Measurements from ENCODE around the gene FAM89B. TPM values are rescaled to one million over a fixed set of nuclear protein-coding genes. Genes with fewer than 3 reads are reported as not detected.

The FAM89B gene
- total and polyA plus RNA-seq, 2 donors (not counting 1 experiment from before 2014, with no cell fraction given) = 17.5 to 18.2 TPM

- H3K9ac ChIP-seq (ENCODE audit: insufficient read depth, low read length) = no peak overlapping the region
- H3K4me1 ChIP-seq (ENCODE audit: control insufficient read depth, extremely low read depth, insufficient read depth, low read length) = peaks cover 21% of the 10 kb centered on the region
- TF ChIP-seq, protein P1, sequence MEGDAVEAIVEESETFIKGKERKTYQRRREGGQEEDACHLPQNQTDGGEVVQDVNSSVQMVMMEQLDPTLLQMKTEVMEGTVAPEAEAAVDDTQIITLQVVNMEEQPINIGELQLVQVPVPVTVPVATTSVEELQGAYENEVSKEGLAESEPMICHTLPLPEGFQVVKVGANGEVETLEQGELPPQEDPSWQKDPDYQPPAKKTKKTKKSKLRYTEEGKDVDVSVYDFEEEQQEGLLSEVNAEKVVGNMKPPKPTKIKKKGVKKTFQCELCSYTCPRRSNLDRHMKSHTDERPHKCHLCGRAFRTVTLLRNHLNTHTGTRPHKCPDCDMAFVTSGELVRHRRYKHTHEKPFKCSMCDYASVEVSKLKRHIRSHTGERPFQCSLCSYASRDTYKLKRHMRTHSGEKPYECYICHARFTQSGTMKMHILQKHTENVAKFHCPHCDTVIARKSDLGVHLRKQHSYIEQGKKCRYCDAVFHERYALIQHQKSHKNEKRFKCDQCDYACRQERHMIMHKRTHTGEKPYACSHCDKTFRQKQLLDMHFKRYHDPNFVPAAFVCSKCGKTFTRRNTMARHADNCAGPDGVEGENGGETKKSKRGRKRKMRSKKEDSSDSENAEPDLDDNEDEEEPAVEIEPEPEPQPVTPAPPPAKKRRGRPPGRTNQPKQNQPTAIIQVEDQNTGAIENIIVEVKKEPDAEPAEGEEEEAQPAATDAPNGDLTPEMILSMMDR (conservative IDR thresholded peaks at IDR 0.05 in 1 of 2, IDR thresholded peaks at IDR 0.05 in 1 of 2; ENCODE audit: low read depth in 1 of 2, low read length in 2 of 2) = peak; percentile 27 to 37
- TF ChIP-seq EZH2 (IDR thresholded peaks at IDR 0.05; ENCODE audit: low read length, missing control alignments) = no peak
- H2AFZ ChIP-seq (ENCODE audit: low read length) = no peak overlapping the region
- no peak overlapping the region for H3K4me3 ChIP-seq (replicated peaks in 1 of 4; ENCODE audit: control extremely low read depth in 1 of 4, insufficient read depth in 1 of 4, low read depth in 3 of 4, low read length in 4 of 4)
- H4K20me1 ChIP-seq (ENCODE audit: control insufficient read depth, extremely low read depth, insufficient read depth, low read length) = no peaks in the 10 kb centered on the region
- no peaks in the 10 kb centered on the region for H3K27me3 ChIP-seq (ENCODE audit: control insufficient read depth, insufficient read depth, low read length)
- no peaks in the 10 kb centered on the region for H3K9me3 ChIP-seq (ENCODE audit: control insufficient read depth, insufficient read depth, low read depth, low read length)
- peaks cover 13% of the 10 kb centered on the region for H3K36me3 ChIP-seq (ENCODE audit: control insufficient read depth, insufficient read depth, low read length)
- peaks cover 8% of the 10 kb centered on the region for H3K79me2 ChIP-seq (ENCODE audit: control insufficient read depth, insufficient read depth, low read length)
- no peak overlapping the region for H3K4me2 ChIP-seq (ENCODE audit: extremely low read depth, insufficient read depth, low read length)
- H3K27ac ChIP-seq (ENCODE audit: insufficient read depth, low read length) = no peak overlapping the region
- peak in 1 of 2 donors; percentile 23 for DNase-seq (ENCODE audit: low read depth in 2 of 2)
Measured at GRCh38 chr11:65551572-65552387, 20.6 kb upstream of the FAM89B start.

DNA sequence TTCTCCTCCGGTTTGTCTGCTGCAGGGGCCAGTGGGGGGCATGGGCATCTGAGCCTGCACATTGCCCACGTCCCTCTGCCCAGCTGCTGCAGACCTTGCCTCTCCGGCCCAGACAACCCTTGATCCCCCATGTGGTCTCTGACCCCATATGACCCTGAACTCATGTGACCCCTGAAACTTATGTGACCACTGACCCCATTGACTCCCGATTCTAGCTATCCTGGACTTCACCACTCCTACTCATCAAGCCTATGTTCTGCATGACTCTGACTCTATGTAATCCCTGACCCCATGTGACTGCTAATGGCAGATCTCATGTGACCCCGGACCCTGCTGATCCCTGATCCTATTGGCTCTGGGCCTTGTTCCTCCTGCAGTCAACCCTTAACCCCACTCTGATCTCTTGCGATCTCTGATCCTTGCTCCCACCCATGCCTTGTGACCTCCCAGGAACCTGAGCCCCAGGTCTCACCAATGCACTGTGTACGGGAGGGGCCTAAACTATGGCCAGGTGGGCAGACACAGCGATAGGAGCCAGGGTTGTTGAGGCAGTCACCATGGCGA, 19.9 kb upstream of the FAM89B start:
- H3K36me3 ChIP-seq (ENCODE audit: control insufficient read depth, insufficient read depth, low read length) = peaks cover 12% of the 10 kb centered on the region
- no peak for TF ChIP-seq EZH2 (IDR thresholded peaks at IDR 0.05; ENCODE audit: low read length, missing control alignments)
- TF ChIP-seq, protein P1 (conservative IDR thresholded peaks at IDR 0.05 in 1 of 2, IDR thresholded peaks at IDR 0.05 in 1 of 2; ENCODE audit: low read depth in 1 of 2, low read length in 2 of 2) = no peak
- H3K4me3 ChIP-seq (replicated peaks in 1 of 4; ENCODE audit: control extremely low read depth in 1 of 4, insufficient read depth in 1 of 4, low read depth in 3 of 4, low read length in 4 of 4) = no peak overlapping the region
- no peak overlapping the region for H3K9ac ChIP-seq (ENCODE audit: insufficient read depth, low read length)
- no peak overlapping the region for H3K27ac ChIP-seq (ENCODE audit: insufficient read depth, low read length)
- peaks cover 21% of the 10 kb centered on the region for H3K4me1 ChIP-seq (ENCODE audit: control insufficient read depth, extremely low read depth, insufficient read depth, low read length)
- no peaks in the 10 kb centered on the region for H3K9me3 ChIP-seq (ENCODE audit: control insufficient read depth, insufficient read depth, low read depth, low read length)
- H3K79me2 ChIP-seq (ENCODE audit: control insufficient read depth, insufficient read depth, low read length) = peaks cover 14% of the 10 kb centered on the region
- H4K20me1 ChIP-seq (ENCODE audit: control insufficient read depth, extremely low read depth, insufficient read depth, low read length) = no peaks in the 10 kb centered on the region
- H2AFZ ChIP-seq (ENCODE audit: low read length) = no peak overlapping the region
- DNase-seq (ENCODE audit: low read depth in 2 of 2) = no peak
- no peak overlapping the region for H3K4me2 ChIP-seq (ENCODE audit: extremely low read depth, insufficient read depth, low read length)
- no peaks in the 10 kb centered on the region for H3K27me3 ChIP-seq (ENCODE audit: control insufficient read depth, insufficient read depth, low read length)

DNA sequence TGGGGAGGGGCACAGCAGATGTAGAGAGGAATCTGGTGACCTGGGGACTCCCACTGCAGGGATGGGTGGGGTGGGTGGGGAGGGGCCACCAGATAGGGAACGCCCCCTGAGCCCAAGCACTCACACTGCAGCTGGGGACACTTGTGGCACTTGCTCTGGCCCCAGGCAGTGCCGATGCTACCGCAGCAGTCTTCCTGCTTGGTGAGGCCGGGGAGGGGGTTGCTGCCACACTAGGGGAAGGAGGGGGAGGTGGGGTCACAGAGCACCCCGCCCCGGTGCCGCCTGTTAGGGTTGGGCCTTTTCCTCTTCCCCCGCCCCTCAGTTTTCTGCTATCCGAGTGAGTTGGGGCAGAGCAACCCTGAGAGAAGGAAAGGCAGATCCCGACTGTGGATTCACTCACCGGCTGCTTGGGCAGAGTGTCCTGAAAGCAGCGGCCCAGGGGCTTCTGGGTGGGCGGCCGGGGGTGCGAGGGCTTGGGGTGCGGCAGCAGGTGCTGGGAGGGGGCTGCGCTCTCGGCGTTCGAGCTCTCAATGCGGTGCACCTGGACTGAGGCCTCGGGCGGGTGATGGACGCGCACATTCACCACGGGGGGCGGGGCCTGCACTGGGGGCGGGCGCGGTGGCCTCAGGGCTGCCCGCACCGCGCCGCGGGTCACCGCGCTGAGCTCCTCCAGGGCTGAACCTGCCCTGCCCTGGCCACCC, 18.9 kb upstream of the FAM89B start:
- Histone ChIP-seq H3K4me2 (ENCODE audit: extremely low read depth, insufficient read depth, low read length) (no peak overlapping the region), H4K20me1 (ENCODE audit: control insufficient read depth, extremely low read depth, insufficient read depth, low read length) (no peaks in the 10 kb centered on the region), H3K79me2 (ENCODE audit: control insufficient read depth, insufficient read depth, low read length) (peaks cover 15% of the 10 kb centered on the region)

More for the DNA sequence above, 18.9 kb upstream of the FAM89B start:
- no peak overlapping the region for H3K4me3 ChIP-seq (replicated peaks in 1 of 4; ENCODE audit: control extremely low read depth in 1 of 4, insufficient read depth in 1 of 4, low read depth in 3 of 4, low read length in 4 of 4)
- H3K9ac ChIP-seq (ENCODE audit: insufficient read depth, low read length) = no peak overlapping the region
- H3K27me3 ChIP-seq (ENCODE audit: control insufficient read depth, insufficient read depth, low read length) = no peaks in the 10 kb centered on the region
- no peak overlapping the region for H3K27ac ChIP-seq (ENCODE audit: insufficient read depth, low read length)
- peaks cover 10% of the 10 kb centered on the region for H3K36me3 ChIP-seq (ENCODE audit: control insufficient read depth, insufficient read depth, low read length)
- H3K4me1 ChIP-seq (ENCODE audit: control insufficient read depth, extremely low read depth, insufficient read depth, low read length) = peaks cover 21% of the 10 kb centered on the region
- DNase-seq (ENCODE audit: low read depth in 2 of 2) = no peak
- TF ChIP-seq, protein P1 (conservative IDR thresholded peaks at IDR 0.05 in 1 of 2, IDR thresholded peaks at IDR 0.05 in 1 of 2; ENCODE audit: low read depth in 1 of 2, low read length in 2 of 2) = no peak
- no peak for TF ChIP-seq EZH2 (IDR thresholded peaks at IDR 0.05; ENCODE audit: low read length, missing control alignments)
- no peak overlapping the region for H2AFZ ChIP-seq (ENCODE audit: low read length)
- H3K9me3 ChIP-seq (ENCODE audit: control insufficient read depth, insufficient read depth, low read depth, low read length) = no peaks in the 10 kb centered on the region

Measured in fibroblast of lung (primary cell).